ENCODE results near the gene CACNA2D4. TPM values are rescaled to one million over a fixed set of nuclear protein-coding genes. Genes with fewer than 3 reads are reported as not detected.

CACNA2D4 gene
- total and polyA plus RNA-seq, 4 donors = 0.82 to 2.8 (median 1.3) TPM

GRCh38 chr12:1808798-1809480, 109.5 kb downstream of the CACNA2D4 start:
- no peak for DNase-seq (ENCODE audit: low spot score)
- no peaks in the 10 kb centered on the region for H3K27me3 ChIP-seq (ENCODE audit: control insufficient read depth in 4 of 4, insufficient read depth in 4 of 4, low read length in 3 of 4)
- no peak overlapping the region for H3K27ac ChIP-seq (ENCODE audit: low read depth in 1 of 2, low read length in 2 of 2)
- TF ChIP-seq FOXA2 (IDR thresholded peaks at IDR 0.05) (no peak), RAD21 (IDR thresholded peaks at IDR 0.05) (no peak), MAX (IDR thresholded peaks at IDR 0.05) (no peak), YY1 (IDR thresholded peaks at IDR 0.05) (no peak), NR2F2 (IDR thresholded peaks at IDR 0.05) (no peak), EGR1 (IDR thresholded peaks at IDR 0.05; ENCODE audit: low read depth in 2 of 2) (no peak), HNF4A (conservative IDR thresholded peaks at IDR 0.05) (no peak)
- TF ChIP-seq, protein P1, sequence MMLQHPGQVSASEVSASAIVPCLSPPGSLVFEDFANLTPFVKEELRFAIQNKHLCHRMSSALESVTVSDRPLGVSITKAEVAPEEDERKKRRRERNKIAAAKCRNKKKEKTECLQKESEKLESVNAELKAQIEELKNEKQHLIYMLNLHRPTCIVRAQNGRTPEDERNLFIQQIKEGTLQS (IDR thresholded peaks at IDR 0.05) = no peak
- TF ChIP-seq, protein P2, sequence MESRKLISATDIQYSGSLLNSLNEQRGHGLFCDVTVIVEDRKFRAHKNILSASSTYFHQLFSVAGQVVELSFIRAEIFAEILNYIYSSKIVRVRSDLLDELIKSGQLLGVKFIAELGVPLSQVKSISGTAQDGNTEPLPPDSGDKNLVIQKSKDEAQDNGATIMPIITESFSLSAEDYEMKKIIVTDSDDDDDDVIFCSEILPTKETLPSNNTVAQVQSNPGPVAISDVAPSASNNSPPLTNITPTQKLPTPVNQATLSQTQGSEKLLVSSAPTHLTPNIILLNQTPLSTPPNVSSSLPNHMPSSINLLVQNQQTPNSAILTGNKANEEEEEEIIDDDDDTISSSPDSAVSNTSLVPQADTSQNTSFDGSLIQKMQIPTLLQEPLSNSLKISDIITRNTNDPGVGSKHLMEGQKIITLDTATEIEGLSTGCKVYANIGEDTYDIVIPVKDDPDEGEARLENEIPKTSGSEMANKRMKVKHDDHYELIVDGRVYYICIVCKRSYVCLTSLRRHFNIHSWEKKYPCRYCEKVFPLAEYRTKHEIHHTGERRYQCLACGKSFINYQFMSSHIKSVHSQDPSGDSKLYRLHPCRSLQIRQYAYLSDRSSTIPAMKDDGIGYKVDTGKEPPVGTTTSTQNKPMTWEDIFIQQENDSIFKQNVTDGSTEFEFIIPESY (IDR thresholded peaks at IDR 0.05) = no peak
- H3K9ac ChIP-seq (ENCODE audit: low read depth in 1 of 2, low read length in 2 of 2) = no peak overlapping the region
- H3K36me3 ChIP-seq (ENCODE audit: control insufficient read depth in 4 of 4, insufficient read depth in 3 of 4, low read depth in 1 of 4, low read length in 3 of 4) = no peaks in the 10 kb centered on the region
- H3K9me3 ChIP-seq (ENCODE audit: control insufficient read depth in 4 of 4, low read length in 3 of 4) = no peaks in the 10 kb centered on the region
- H3K4me3 ChIP-seq (ENCODE audit: low read depth in 1 of 3, low read length in 3 of 3) = no peak overlapping the region
- no peaks in the 10 kb centered on the region for H3K4me1 ChIP-seq (ENCODE audit: control insufficient read depth in 4 of 4, insufficient read depth in 4 of 4, low read length in 3 of 4)
- WGBS = 91% methylated on average over 22 of the region's 22 CpGs

DNA sequence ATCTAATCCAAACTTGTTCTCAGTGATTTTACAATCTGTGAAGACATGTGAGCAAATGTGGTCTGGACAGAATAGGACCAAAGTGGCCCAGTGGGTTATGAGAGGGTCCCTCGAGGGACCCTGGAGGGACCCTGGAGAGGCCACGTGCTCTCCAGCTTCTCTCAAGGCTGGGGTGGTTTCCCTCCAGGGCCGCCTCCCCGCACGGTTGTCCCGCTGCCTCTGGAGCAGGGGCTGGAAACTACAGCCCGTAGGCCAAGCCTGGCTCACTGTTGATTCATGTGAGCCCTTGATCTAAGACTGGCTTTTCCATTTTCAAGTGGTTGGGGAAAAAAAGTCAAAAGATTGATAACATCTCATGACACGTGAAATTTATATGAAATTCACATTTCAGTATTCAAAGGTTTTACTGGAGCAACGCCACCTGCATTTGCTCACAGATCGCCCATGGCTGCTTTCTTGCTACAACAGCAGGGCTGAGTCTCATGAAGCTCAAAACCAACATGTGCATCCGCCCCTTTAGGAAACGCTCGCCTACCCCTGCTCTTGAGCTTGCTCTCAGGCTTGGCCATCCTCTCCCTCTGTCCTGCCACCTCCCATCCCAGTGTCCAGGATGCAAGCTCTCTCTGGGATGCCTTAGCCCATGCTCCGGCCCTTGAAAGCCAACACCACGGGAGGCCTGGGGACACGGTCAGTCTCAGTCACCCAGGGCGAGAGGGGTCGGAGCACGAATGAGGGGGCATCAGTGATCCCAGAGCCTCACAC, 110.2 kb downstream of the CACNA2D4 start:
- Histone ChIP-seq H3K27me3 (ENCODE audit: control insufficient read depth in 4 of 4, insufficient read depth in 4 of 4, low read length in 3 of 4) (no peaks in the 10 kb centered on the region), H3K36me3 (ENCODE audit: control insufficient read depth in 4 of 4, insufficient read depth in 3 of 4, low read depth in 1 of 4, low read length in 3 of 4) (no peaks in the 10 kb centered on the region), H3K9ac (ENCODE audit: low read depth in 1 of 2, low read length in 2 of 2) (no peak overlapping the region), H3K4me3 (ENCODE audit: low read depth in 1 of 3, low read length in 3 of 3) (no peak overlapping the region), H3K9me3 (ENCODE audit: control insufficient read depth in 4 of 4, low read length in 3 of 4) (no peaks in the 10 kb centered on the region), H3K4me1 (ENCODE audit: control insufficient read depth in 4 of 4, insufficient read depth in 4 of 4, low read length in 3 of 4) (no peaks in the 10 kb centered on the region), H3K27ac (ENCODE audit: low read depth in 1 of 2, low read length in 2 of 2) (no peak overlapping the region)
- WGBS = 91% methylated on average over 19 of the region's 19 CpGs
- no peak for DNase-seq (ENCODE audit: low spot score)
- TF ChIP-seq HNF4G (IDR thresholded peaks at IDR 0.05) (no peak), HNF4A (conservative IDR thresholded peaks at IDR 0.05) (no peak), SP1 (IDR thresholded peaks at IDR 0.05) (no peak), RXRA (IDR thresholded peaks at IDR 0.05) (no peak), MAX (IDR thresholded peaks at IDR 0.05) (no peak), GABPA (IDR thresholded peaks at IDR 0.05 in 1 of 2, conservative IDR thresholded peaks at IDR 0.05 in 1 of 2) (no peak), RAD21 (IDR thresholded peaks at IDR 0.05) (no peak), JUND (IDR thresholded peaks at IDR 0.05) (no peak), REST (IDR thresholded peaks at IDR 0.05) (no peak), FOXA2 (IDR thresholded peaks at IDR 0.05) (no peak), TAF1 (conservative IDR thresholded peaks at IDR 0.05) (no peak), YY1 (IDR thresholded peaks at IDR 0.05) (no peak), NR2F2 (IDR thresholded peaks at IDR 0.05) (no peak), EGR1 (IDR thresholded peaks at IDR 0.05; ENCODE audit: low read depth in 2 of 2) (no peak), FOXA1 (IDR thresholded peaks at IDR 0.05) (no peak)
- TF ChIP-seq, protein P2 (IDR thresholded peaks at IDR 0.05) = no peak
- TF ChIP-seq, protein P3, sequence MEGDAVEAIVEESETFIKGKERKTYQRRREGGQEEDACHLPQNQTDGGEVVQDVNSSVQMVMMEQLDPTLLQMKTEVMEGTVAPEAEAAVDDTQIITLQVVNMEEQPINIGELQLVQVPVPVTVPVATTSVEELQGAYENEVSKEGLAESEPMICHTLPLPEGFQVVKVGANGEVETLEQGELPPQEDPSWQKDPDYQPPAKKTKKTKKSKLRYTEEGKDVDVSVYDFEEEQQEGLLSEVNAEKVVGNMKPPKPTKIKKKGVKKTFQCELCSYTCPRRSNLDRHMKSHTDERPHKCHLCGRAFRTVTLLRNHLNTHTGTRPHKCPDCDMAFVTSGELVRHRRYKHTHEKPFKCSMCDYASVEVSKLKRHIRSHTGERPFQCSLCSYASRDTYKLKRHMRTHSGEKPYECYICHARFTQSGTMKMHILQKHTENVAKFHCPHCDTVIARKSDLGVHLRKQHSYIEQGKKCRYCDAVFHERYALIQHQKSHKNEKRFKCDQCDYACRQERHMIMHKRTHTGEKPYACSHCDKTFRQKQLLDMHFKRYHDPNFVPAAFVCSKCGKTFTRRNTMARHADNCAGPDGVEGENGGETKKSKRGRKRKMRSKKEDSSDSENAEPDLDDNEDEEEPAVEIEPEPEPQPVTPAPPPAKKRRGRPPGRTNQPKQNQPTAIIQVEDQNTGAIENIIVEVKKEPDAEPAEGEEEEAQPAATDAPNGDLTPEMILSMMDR (IDR thresholded peaks at IDR 0.05; ENCODE audit: low read depth, low read length, missing input control) = no peak
- TF ChIP-seq, protein P1 (IDR thresholded peaks at IDR 0.05) = no peak
